HEK293 (cell line): ENCODE data around the gene S100B.

Experiments
- CTCF ChIP-seq: fragments of 450-650 bp; formaldehyde crosslinking; IDR thresholded peaks from 2 replicates; pipeline ENCODE4 v1.5.1; 2016; ENCODE audit warnings: missing biosample characterization, missing genetic modification characterization
- GLI4 ChIP-seq: fragments of 450-650 bp; formaldehyde crosslinking; IDR thresholded peaks from 2 replicates; pipeline ENCODE4 v1.5.1; 2016; ENCODE audit warnings: missing biosample characterization, missing genetic modification characterization
- ZBTB8A ChIP-seq: fragments of 450-650 bp; formaldehyde crosslinking; IDR thresholded peaks from 2 replicates; pipeline ENCODE4 v1.5.1; 2016; ENCODE audit warnings: missing biosample characterization, missing genetic modification characterization
- ZNF138 ChIP-seq: fragments of 450-650 bp; formaldehyde crosslinking; IDR thresholded peaks from 2 replicates; pipeline ENCODE4 v1.5.1; 2016; ENCODE audit warnings: missing biosample characterization, missing genetic modification characterization, borderline replicate concordance
- ZNF24 ChIP-seq: fragments of 450-650 bp; formaldehyde crosslinking; IDR thresholded peaks from 2 replicates; pipeline ENCODE4 v1.5.1; 2016; ENCODE audit warnings: missing biosample characterization, missing genetic modification characterization
- ZNF398 ChIP-seq: fragments of 450-650 bp; formaldehyde crosslinking; IDR thresholded peaks from 2 replicates; pipeline ENCODE4 v1.5.1; 2017; ENCODE audit warnings: missing biosample characterization, missing genetic modification characterization
- ZNF561 ChIP-seq: fragments of 450-650 bp; IDR thresholded peaks from 2 replicates; pipeline ENCODE4 v1.5.1; 2018; ENCODE audit warnings: missing biosample characterization, missing genetic modification characterization, borderline replicate concordance
- ZNF580 ChIP-seq: fragments of 450-650 bp; formaldehyde crosslinking; IDR thresholded peaks from 2 replicates; pipeline ENCODE4 v1.5.1; 2016; ENCODE audit warnings: missing biosample characterization, missing genetic modification characterization

- TF ChIP-seq ZNF398 (tag by site-specific recombination), result no peak
- no peak for TF ChIP-seq ZNF580
- TF ChIP-seq ZNF24 (tag by site-specific recombination), result no peak
- no peak for TF ChIP-seq ZNF138
- TF ChIP-seq CTCF (tag by site-specific recombination), result no peak
- TF ChIP-seq ZBTB8A, result no peak
- no peak for TF ChIP-seq GLI4
- no peak for TF ChIP-seq ZNF561 (tag by site-specific recombination)
These were observed 7.0 kb downstream of the S100B start for GRCh38 chr21:46597896-46598343.
